ENCODE results near the gene C16orf78. TPM values are rescaled to one million over a fixed set of nuclear protein-coding genes. Genes with fewer than 3 reads are reported as not detected.
A peak's percentile ranks its signal among the peaks of the same experiment; 100 is the strongest.

The C16orf78 gene
- total RNA-seq, 2 donors from 2014 or later = not detected

- H3K9ac ChIP-seq (ENCODE audit: extremely low read depth, low read length, poor library complexity, severe bottlenecking) = no peak overlapping the region
- Mint-ChIP-seq H3K27ac (no peak overlapping the region), H3K4me1 (no peaks in the 10 kb centered on the region), H3K4me3 (no peak overlapping the region), H3K9me3 (peaks cover 7% of the 10 kb centered on the region), H3K36me3 (ENCODE audit: low read depth) (no peaks in the 10 kb centered on the region), H3K27me3 (ENCODE audit: insufficient read depth) (peaks cover 7% of the 10 kb centered on the region)
- H3K27me3 ChIP-seq (ENCODE audit: control insufficient read depth, insufficient read depth, low read length, poor library complexity, severe bottlenecking) = no peaks in the 10 kb centered on the region
- H3K9me3 ChIP-seq (ENCODE audit: control insufficient read depth, low read length) = peaks cover 10% of the 10 kb centered on the region
- H3K4me1 ChIP-seq (ENCODE audit: control insufficient read depth, insufficient read depth, low read length) = no peaks in the 10 kb centered on the region
- H3K4me3 ChIP-seq (ENCODE audit: low read length) = no peak overlapping the region
- WGBS, 2 experiments (ENCODE audit: insufficient coverage in 1 of 2, insufficient read length in 1 of 2) = 70 to 81% methylated on average over 4 to 6 of the region's 6 CpGs
- no peak overlapping the region for H3K27ac ChIP-seq (ENCODE audit: low read depth, low read length)
- no peaks in the 10 kb centered on the region for H3K36me3 ChIP-seq (ENCODE audit: control insufficient read depth, insufficient read depth, low read length)
- no peak for TF ChIP-seq CTCF (conservative IDR thresholded peaks at IDR 0.05)
- DNase-seq = no peak
Measured at GRCh38 chr16:49405530-49405929, 31.9 kb downstream of the C16orf78 start.

GRCh38 chr16:49407873-49408550 is 34.4 kb downstream of the C16orf78 start:
- Histone ChIP-seq H3K36me3 (ENCODE audit: control insufficient read depth, insufficient read depth, low read length) (no peaks in the 10 kb centered on the region), H3K4me3 (ENCODE audit: low read length) (no peak overlapping the region), H3K27me3 (ENCODE audit: control insufficient read depth, insufficient read depth, low read length, poor library complexity, severe bottlenecking) (no peaks in the 10 kb centered on the region), H3K27ac (ENCODE audit: low read depth, low read length) (no peak overlapping the region), H3K9me3 (ENCODE audit: control insufficient read depth, low read length) (peaks cover 7% of the 10 kb centered on the region), H3K9ac (ENCODE audit: extremely low read depth, low read length, poor library complexity, severe bottlenecking) (no peak overlapping the region), H3K4me1 (ENCODE audit: control insufficient read depth, insufficient read depth, low read length) (no peaks in the 10 kb centered on the region)
- TF ChIP-seq CTCF (conservative IDR thresholded peaks at IDR 0.05) = peak; percentile 97
- 41 to 45% methylated on average over 8 to 17 of the region's 17 CpGs for WGBS, 2 experiments (ENCODE audit: insufficient coverage in 1 of 2, insufficient read length in 1 of 2)
- peaks cover 7% of the 10 kb centered on the region for H3K27me3 Mint-ChIP-seq (ENCODE audit: insufficient read depth)
- peaks cover 5% of the 10 kb centered on the region for H3K9me3 Mint-ChIP-seq
- H3K27ac Mint-ChIP-seq = no peak overlapping the region
- H3K4me1 Mint-ChIP-seq = no peaks in the 10 kb centered on the region
- no peaks in the 10 kb centered on the region for H3K36me3 Mint-ChIP-seq (ENCODE audit: low read depth)
- no peak overlapping the region for H3K4me3 Mint-ChIP-seq
- peak; percentile 96 for DNase-seq

- no peaks in the 10 kb centered on the region for H3K9me3 Mint-ChIP-seq
Measured at GRCh38 chr16:49409121-49409520, 35.5 kb downstream of the C16orf78 start.

More at GRCh38 chr16:49409121-49409520, 35.5 kb downstream of the C16orf78 start:
- 94% methylated on average over 2 of the region's 2 CpGs; no CpG with 5 or more reads in 1 of the 2 experiments for WGBS, 2 experiments (ENCODE audit: insufficient coverage in 1 of 2, insufficient read length in 1 of 2)
- Histone ChIP-seq H3K9me3 (ENCODE audit: control insufficient read depth, low read length) (no peaks in the 10 kb centered on the region), H3K27ac (ENCODE audit: low read depth, low read length) (no peak overlapping the region), H3K27me3 (ENCODE audit: control insufficient read depth, insufficient read depth, low read length, poor library complexity, severe bottlenecking) (no peaks in the 10 kb centered on the region), H3K9ac (ENCODE audit: extremely low read depth, low read length, poor library complexity, severe bottlenecking) (no peak overlapping the region), H3K36me3 (ENCODE audit: control insufficient read depth, insufficient read depth, low read length) (no peaks in the 10 kb centered on the region), H3K4me1 (ENCODE audit: control insufficient read depth, insufficient read depth, low read length) (no peaks in the 10 kb centered on the region), H3K4me3 (ENCODE audit: low read length) (no peak overlapping the region)
- Mint-ChIP-seq H3K36me3 (ENCODE audit: low read depth) (no peaks in the 10 kb centered on the region), H3K27ac (no peak overlapping the region), H3K27me3 (ENCODE audit: insufficient read depth) (peaks cover 7% of the 10 kb centered on the region), H3K4me1 (no peaks in the 10 kb centered on the region), H3K4me3 (no peak overlapping the region)
- peak; percentile 23 for DNase-seq
- TF ChIP-seq CTCF (conservative IDR thresholded peaks at IDR 0.05) = no peak
